GM21825 (cell line): ENCODE data around the gene LTO1.
"Not testable (repeated sequence)": the region's sequence is repeated elsewhere in the genome, so short reads cannot be mapped to it uniquely, and the experiment has no call there.

Experiments
- ATAC-seq: cut with Tn5 transposase; IDR thresholded peaks from one replicate; pipeline ENCODE4 v1.9.1; 2021; ENCODE audit warnings: mild to moderate bottlenecking, moderate library complexity; ENCODE audit not compliant: unreplicated experiment

Gene LTO1

DNA sequence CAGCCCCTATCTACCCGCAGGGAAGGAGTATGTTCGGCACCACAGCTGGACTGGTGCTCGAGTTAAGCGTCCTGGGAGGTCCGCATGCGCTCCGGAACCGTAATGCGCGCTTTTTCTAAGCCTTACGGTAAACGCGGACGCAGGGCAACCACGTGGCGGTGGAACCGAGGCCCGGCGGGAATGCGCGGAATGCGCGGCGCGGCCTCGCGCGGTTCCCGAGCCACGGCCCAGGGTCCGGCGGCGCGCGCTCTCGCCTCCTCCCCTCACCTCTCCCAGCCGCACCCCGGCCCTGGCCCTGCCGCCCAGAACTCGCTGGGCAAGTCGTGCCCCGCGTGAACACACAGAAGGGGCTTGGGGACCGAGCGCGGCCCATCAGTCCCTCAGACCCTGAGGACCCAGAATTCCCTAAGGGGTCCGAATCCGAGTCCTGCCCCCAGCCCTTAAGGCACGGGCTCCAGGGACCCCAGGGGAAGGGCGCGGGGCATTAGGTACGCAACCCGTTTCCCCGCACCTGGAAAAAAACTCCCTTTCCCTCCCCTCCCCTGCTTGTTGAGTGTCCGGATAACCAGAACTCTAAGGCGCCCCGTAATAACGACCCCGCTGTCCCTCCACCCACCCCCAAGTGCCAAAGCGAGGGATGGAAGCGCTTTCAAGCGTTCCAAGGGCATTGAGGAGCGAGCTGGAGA is 38.5 kb downstream of the LTO1 start:
- ATAC-seq, result no peak

DNA sequence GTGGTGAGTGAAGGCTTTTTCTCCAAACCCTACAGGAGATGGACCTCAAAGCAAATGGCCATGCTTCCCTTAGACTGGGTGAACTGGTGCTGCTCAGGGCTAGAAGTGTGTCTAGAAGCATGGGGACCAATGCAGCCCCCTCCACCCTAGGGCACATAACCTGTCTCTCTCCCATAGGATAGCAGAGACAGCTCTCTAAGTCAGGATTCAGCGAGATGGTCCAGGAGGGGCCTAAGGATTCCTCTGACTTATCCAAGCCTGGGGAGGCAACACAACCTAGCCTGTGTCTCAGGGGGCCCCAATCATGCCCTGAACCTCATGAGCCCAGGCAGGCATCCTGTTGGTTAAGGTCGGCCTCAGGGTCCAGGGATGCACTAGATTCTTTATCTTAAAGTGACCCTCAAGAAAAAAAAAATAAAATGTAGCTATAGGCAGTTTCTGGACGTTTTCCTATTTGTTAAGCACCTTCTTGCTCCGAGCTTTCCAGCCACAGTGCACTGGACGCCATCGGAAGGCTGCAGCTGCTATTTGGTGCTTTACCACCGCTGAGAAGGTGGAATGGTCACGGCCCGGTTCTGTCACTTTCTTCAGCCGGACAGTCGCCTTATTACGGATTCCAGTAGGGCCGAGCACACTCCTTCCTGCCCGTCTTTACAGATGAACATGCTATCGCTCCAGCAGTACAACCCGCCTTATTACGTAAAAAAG is 39.2 kb downstream of the LTO1 start:
- ATAC-seq, result no peak

DNA sequence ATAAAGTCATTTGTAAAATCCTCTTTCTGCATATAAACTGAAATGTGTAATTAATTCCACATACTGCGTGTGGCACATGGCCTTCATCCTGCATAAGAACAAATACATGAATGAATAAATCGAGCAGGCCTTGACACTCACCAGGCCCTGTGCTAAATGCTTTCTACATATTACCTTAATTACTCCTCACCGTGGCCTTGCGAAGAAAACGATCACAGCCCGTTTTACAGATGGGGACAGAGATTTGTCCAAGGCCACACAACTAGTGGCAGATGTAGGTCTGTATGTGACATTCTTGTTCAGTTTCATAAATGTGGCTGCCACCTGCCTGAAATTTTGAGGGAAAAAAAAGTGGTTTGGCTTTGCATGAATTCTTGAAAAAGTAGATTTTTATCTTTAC is 40.0 kb downstream of the LTO1 start:
- ATAC-seq, result no peak

DNA sequence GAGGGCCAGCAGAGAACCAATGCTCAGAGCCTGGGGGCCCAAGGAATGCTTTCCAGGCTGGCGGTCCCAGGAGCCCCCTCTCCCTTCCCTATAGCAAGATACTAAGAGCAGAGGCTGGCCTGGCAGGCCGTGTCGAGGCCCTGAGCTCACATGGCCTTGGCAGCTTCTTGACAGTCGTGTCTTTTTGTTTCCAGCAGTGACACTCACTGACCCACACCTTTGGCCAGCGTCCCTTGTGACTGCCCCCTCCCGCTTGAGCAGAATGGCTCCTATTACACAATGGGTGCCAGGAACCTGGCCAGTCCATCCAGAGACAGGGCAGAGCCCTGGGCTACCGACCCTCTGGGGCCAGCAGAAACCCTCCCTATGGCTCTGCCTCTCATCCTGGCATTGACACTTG is 40.6 kb downstream of the LTO1 start:
- ATAC-seq, result no peak

DNA sequence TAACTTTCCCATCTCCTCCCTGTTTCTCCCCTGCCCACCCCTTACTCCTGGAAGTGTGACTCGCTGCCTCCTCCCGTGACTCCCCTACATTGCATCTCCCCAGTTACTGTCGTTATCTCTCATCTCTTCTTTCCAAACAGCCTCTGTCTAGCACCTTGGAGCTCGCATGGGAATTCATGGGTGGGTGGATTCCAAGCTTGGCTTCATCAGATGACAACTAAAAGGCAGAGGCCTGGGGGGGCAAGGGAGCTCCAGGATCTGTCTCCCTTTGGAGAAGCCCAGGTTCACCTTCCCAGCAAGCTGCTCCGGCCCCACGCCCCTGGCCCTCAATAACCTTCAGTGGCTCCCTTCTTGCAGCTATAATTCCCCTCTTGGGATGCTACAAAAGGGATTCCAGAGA is 41.1 kb downstream of the LTO1 start:
- no peak for ATAC-seq

DNA sequence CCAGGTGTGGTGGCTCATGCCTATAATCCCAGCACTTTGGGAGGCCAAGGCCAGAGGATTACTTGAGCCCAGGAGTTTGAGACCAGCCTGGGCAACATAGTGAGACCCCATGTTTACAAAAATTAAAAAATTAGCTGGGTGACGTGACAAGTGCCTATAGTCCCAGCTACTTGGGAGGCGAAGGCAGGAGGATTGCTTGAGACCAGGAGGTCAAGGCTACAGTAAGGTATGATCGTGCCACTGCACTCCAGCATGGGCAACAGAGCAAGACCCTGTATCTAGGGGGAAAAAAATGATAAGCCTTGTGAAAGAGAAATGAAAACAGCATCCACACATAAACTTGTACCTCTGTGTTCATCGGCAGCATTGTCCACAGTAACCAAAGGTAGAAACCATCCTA is 42.3 kb downstream of the LTO1 start:
- ATAC-seq, result no peak

DNA sequence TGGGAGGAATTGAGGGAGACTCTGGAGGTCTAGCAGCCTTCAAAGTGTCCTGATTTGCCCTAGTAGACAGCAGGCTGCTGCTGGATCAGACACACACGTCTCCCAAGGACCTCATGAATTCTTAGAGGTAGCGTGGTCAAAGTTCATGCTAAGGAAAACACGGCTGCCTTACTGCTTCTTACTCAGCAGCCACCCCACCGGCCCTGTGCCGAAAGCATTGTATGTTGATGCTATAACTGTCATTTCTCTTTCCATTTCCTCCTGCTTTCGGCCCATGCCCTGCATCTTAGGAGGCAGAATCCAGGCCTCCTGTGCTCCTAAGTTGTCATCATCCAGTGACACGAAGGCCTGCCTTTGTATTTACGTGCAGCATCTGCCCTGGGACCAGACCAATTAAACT is 44.7 kb downstream of the LTO1 start:
- ATAC-seq, result no peak

DNA sequence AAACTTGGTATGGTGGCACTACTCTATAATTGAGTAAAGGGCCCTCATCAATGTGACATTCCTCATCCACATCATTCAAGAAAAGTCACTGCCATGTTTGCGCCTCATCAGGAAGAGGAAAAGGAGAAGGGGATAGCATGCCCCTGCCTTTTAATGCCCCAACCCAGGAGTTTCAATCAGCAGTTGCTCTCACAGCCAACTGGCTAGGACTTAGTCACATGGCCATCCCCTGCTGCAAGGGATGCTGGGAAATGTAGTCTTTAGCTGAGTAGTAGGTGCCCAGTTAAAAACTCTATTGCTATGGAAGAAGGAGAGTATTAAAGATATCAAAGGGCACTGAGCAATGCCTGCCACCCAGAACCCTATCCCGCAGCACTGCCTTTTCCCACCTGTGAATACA is 45.1 kb downstream of the LTO1 start:
- ATAC-seq, result no peak

DNA sequence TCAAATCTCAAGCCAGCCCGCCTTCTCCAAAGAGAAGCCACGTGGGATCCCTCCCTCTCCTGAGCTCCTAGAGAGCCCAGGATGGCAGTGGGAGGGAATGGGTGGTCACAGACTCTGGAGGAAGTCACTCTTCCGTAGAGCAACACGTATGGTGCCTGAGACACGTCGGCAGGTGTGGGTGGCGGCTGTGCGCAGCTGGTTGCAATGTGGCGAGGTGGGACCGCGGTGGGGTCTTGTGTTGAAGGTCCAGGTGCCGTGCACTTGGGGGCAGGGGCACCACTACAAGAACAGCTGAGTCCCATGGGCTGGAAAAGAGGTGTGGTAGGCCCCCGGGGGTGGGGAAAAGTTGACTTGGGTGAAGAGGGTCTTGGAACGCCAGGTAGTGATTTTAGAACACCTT is 47.6 kb downstream of the LTO1 start:
- ATAC-seq, result no peak

DNA sequence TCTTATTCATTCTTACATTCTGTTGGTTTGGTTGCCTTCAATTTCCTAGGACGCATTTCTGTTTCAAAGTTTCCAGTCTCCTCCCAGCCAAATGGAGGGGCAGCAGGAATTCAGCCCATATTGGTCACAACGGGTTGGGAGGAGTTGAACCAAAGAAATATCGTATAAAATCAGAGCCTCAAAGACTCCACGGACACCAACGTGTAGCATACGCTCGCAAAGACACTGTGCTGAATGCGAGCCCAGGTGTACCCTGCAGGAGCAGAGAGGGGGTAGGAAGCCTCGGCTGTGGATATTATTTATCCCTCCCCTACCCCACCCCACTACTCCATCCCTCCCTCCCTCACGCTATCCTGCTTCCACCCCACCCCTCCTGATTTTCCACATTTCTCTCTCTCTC is 49.7 kb downstream of the LTO1 start:
- no peak for ATAC-seq

DNA sequence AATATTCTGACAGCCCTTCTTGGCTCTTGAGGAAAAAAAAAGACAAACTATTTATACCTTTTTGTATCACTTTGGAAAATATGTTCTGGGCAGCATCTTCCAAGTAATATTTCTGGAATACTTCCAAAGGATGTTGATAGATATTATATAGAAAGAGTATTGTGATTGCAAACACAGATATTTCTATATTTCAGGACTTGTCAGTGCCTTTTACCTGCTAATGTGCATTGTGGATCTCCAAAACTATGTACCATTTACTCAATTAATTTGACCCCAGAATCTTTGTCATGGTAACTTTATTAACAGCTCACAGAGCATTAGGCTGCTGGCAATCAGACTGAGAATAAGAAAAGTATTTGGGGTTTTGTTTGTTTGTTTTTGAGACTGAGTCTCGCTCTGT is 50.9 kb downstream of the LTO1 start:
- no peak for ATAC-seq

DNA sequence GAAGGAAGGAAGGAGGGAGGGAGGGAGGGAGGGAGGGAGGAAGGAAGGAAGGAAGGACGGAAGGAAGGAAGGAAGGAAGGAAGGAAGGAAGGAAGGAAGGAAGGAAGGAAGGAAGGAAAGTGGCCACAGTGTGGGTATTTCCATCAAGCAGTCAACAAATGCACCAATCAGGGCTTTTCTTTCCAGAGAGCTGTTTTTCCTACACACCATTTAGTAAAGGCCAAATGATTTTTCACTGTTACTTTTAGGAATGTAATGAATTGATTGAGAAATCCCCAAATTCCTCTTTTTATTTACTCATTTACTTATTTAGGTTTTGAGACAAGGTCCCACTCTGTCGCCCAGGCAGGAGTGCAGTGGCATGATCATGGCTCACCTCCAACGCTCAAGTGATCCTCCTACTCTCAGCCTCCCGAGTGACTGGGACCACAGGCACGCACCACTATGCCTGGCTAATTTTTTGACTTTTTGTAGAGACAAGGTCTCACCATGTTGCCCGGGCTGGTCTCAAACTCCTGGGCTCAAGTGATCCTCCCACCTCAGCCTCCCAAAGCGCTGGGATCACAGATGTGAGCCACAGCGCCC is 53.0 kb downstream of the LTO1 start:
- ATAC-seq, result not testable (repeated sequence)

DNA sequence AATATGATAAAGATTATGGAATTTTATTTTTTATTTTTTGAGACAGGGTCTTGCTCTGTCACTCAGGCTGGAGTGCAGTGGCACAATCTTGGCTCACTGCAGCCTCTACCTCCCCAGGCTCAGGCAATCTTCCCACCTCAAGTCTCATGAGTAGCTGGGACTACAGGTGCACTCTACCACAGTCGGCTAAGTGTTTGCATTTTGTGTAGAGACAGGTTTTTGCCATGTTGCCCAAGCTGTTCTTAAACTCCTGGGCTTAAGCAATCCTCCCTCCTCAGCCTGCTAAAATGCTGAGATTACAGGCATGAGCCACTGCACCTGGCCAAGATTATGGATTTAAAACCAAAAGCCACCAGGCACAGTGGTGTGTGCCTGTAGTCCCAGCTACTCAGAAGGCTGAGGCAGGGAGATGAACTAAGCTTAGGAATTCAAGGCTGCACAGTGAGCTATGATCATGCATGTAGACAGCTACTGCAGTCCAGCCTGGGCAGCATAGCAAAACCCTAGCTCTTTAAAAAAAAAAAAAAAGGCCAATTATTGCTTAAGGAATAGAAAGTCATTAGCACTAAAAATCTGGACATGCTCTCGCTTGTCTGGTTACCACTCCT is 54.4 kb downstream of the LTO1 start:
- no peak for ATAC-seq

DNA sequence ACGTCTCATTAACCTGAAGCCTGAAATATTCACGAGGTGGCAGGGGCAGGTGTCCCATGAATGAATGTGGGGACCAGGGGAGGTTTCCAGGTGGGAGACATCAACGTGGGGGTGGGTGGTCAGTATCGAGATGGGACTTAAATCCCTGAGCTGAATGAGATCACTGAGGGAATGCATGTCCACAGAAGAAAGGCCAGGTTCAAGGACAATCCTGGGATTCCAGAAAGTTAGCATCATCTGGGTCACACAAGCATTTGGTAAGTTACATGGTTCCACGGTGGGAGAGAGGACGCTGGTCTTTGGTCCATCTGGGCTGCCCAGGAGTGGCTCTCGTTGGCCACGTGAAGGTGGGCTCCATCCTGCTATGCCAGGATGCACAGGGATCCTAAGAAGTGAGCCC is 56.9 kb downstream of the LTO1 start:
- no peak for ATAC-seq

DNA sequence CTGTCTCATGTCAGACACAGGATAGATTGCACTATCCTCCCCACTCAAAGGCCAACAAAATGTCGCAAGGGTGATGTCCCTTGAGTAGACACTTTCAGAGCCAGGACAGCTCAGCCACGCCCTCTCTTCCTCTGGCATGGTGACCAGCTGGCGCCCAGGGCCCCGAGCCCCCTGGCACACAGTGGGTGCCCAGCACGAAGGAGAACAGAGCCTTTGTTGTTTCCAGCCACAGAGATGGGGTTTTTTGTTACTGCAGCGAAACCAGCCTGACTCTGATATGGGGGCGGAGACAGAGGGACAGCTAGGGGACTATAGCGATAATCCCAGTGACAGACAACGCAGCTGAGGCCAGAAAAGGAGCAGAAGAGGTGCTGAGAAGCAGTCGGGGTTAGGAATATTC is 57.5 kb downstream of the LTO1 start:
- ATAC-seq, result no peak

DNA sequence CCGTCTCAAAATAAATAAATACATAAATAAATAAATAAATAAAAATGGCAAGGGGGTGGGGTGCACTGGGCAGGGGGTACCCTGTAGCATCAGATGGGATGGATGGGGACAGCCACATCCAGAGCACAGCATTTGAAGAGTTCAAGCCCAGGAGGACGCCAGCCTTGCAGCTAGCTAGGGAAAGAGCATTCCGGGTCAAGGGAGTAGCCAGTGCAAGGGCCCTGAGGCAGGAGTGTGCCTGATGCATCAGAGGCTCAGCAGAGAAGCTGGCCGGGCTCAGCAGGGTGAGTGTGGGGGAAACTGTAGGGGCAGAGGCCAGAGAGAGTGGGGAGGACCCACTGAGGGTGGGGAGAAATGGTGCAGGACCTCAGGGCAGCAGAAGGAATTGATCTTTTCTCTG is 57.9 kb downstream of the LTO1 start:
- no peak for ATAC-seq
